Uterus (tissue), 2 donors: ENCODE data around the gene ASPG.

ENCODE experiments used
- POLR2A ChIP-seq, 2 donors: fragments of 450-650 bp; IDR thresholded peaks; one replicate each; pipeline ENCODE4 v1.6.1; 2016; ENCODE audit warnings: antibody characterized with exemption in 2 of 2, mild to moderate bottlenecking in 1 of 2, moderate library complexity in 1 of 2
- TF ChIP-seq, protein P1 (sequence below), 4 experiments: fragments of 200-600 bp in 2 of 4; fragments of 450-650 bp in 2 of 4; sonication (generic) in 2 of 4; IDR thresholded peaks; one replicate each; pipeline ENCODE4 v1.5.1; 2016 to 2019; ENCODE audit warnings: antibody characterized with exemption in 4 of 4, mild to moderate bottlenecking in 2 of 4, moderate library complexity in 1 of 4

DNA sequence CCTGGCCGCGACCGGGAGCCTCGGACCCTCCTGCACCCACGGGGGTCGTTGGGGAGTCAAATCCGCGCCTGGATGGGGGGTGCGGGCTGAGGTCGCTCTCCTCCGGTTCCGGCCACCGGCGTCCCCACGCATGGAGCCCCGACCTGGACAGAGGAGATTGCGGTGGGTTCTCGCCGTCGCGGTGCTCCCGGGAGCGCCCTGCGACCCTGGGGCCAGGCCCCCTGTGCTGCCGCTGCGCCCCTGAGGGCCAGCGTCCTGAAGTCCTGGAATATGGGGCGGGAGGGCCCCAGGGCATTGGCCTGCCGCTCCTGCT lies 345 bp downstream of the ASPG start:
- TF ChIP-seq, protein P1, sequence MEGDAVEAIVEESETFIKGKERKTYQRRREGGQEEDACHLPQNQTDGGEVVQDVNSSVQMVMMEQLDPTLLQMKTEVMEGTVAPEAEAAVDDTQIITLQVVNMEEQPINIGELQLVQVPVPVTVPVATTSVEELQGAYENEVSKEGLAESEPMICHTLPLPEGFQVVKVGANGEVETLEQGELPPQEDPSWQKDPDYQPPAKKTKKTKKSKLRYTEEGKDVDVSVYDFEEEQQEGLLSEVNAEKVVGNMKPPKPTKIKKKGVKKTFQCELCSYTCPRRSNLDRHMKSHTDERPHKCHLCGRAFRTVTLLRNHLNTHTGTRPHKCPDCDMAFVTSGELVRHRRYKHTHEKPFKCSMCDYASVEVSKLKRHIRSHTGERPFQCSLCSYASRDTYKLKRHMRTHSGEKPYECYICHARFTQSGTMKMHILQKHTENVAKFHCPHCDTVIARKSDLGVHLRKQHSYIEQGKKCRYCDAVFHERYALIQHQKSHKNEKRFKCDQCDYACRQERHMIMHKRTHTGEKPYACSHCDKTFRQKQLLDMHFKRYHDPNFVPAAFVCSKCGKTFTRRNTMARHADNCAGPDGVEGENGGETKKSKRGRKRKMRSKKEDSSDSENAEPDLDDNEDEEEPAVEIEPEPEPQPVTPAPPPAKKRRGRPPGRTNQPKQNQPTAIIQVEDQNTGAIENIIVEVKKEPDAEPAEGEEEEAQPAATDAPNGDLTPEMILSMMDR (IDR thresholded peaks at IDR 0.05): no peak
- no peak for TF ChIP-seq POLR2A (IDR thresholded peaks at IDR 0.05)
